HEK293 (cell line): ENCODE results near the gene HOXA3.
A peak's percentile ranks its signal among the peaks of the same experiment; 100 is the strongest.

Source experiments
- CTCF ChIA-PET: fragments of 350-600 bp; formaldehyde crosslinking; extraction: SDS; loops from one replicate; lab custom pipeline; 2021; ENCODE audit warnings: antibody characterized with exemption; lab: Yijun Ruan, JAX
- POLR2A ChIA-PET: fragments of 300-600 bp; formaldehyde crosslinking; extraction: SDS; loops from one replicate; lab custom pipeline; 2020; ENCODE audit warnings: antibody characterized with exemption, inconsistent platforms; lab: Yijun Ruan, JAX
- H3K27ac ChIP-seq: fragments of 200-500 bp; sonication (Bioruptor generic); 2 replicates; pipeline ENCODE4 v1.5.1; 2014; ENCODE audit warnings: low read depth, low read length, control low read depth, inconsistent platforms; ENCODE audit errors: extremely low read depth
- H3K36me3 ChIP-seq, 2 experiments: fragments of 200-500 bp in 1 of 2; sonication (Bioruptor generic) in 1 of 2; 1 replicate in 1 of 2; 2 replicates in 1 of 2; pipeline ENCODE4 v1.5.1; 2014 to 2017; ENCODE audit warnings: inconsistent platforms in 2 of 2, low read length in 2 of 2; ENCODE audit not compliant: control insufficient read depth in 2 of 2, insufficient read depth in 1 of 2
- H3K4me1 ChIP-seq: fragments of 200-500 bp; sonication (Bioruptor generic); 2 replicates; pipeline ENCODE4 v1.5.1; 2014; ENCODE audit warnings: mild to moderate bottlenecking, low read length, inconsistent platforms; ENCODE audit not compliant: control insufficient read depth, insufficient read depth
- H3K4me3 ChIP-seq: 2 replicates; pipeline ENCODE4 v1.5.1; 2011; ENCODE audit warnings: low read depth, mild to moderate bottlenecking, control low read depth, low read length, moderate library complexity
- H3K9me3 ChIP-seq: fragments of 200-500 bp; sonication (Bioruptor generic); 2 replicates; pipeline ENCODE4 v1.5.1; 2014; ENCODE audit warnings: low read depth, low read length, inconsistent platforms; ENCODE audit not compliant: control insufficient read depth, insufficient read depth
- EGR2 ChIP-seq: fragments of 450-650 bp; formaldehyde crosslinking; IDR thresholded peaks from 2 replicates; pipeline ENCODE4 v1.5.1; 2016; ENCODE audit warnings: low read depth, missing biosample characterization, missing genetic modification characterization
- SCRT2 ChIP-seq: fragments of 450-650 bp; formaldehyde crosslinking; IDR thresholded peaks from 2 replicates; pipeline ENCODE4 v1.5.1; 2016; ENCODE audit warnings: missing biosample characterization, missing genetic modification characterization
- TRIM28 ChIP-seq: IDR thresholded peaks from 2 replicates; pipeline ENCODE4 v1.6.1; 2011; ENCODE audit warnings: low read length, control low read depth, borderline replicate concordance
- YY2 ChIP-seq: fragments of 450-650 bp; formaldehyde crosslinking; IDR thresholded peaks from 2 replicates; pipeline ENCODE4 v1.5.1; 2016; ENCODE audit warnings: missing biosample characterization, missing genetic modification characterization
- ZBTB1 ChIP-seq: fragments of 450-650 bp; formaldehyde crosslinking; IDR thresholded peaks from 2 replicates; pipeline ENCODE4 v1.5.1; 2016; ENCODE audit warnings: missing biosample characterization, missing genetic modification characterization
- ZBTB17 ChIP-seq: fragments of 450-650 bp; formaldehyde crosslinking; IDR thresholded peaks from 2 replicates; pipeline ENCODE4 v1.5.1; 2016; ENCODE audit warnings: missing biosample characterization, missing genetic modification characterization
- ZBTB20 ChIP-seq: fragments of 450-650 bp; formaldehyde crosslinking; IDR thresholded peaks from 2 replicates; pipeline ENCODE4 v1.5.1; 2016; ENCODE audit warnings: missing biosample characterization, missing genetic modification characterization
- ZFHX2 ChIP-seq: fragments of 450-650 bp; formaldehyde crosslinking; conservative IDR thresholded peaks from 2 replicates; pipeline ENCODE4 v1.5.1; 2016; ENCODE audit warnings: missing biosample characterization, missing genetic modification characterization
- ZFP37 ChIP-seq: fragments of 450-650 bp; formaldehyde crosslinking; IDR thresholded peaks from 2 replicates; pipeline ENCODE4 v1.5.1; 2016; ENCODE audit warnings: missing biosample characterization, missing genetic modification characterization
- ZFP69B ChIP-seq: fragments of 450-650 bp; formaldehyde crosslinking; IDR thresholded peaks from 2 replicates; pipeline ENCODE4 v1.5.1; 2016; ENCODE audit warnings: missing biosample characterization, missing genetic modification characterization
- ZNF133 ChIP-seq: fragments of 450-650 bp; formaldehyde crosslinking; IDR thresholded peaks from 2 replicates; pipeline ENCODE4 v1.5.1; 2016; ENCODE audit warnings: missing biosample characterization, missing genetic modification characterization
- ZNF366 ChIP-seq: fragments of 450-650 bp; formaldehyde crosslinking; conservative IDR thresholded peaks from 2 replicates; pipeline ENCODE4 v1.5.1; 2016; ENCODE audit warnings: missing biosample characterization, missing genetic modification characterization
- ZNF530 ChIP-seq: fragments of 450-650 bp; formaldehyde crosslinking; IDR thresholded peaks from 2 replicates; pipeline ENCODE4 v1.5.1; 2016; ENCODE audit warnings: low read depth, missing biosample characterization, missing genetic modification characterization
- ZNF600 ChIP-seq: fragments of 450-650 bp; formaldehyde crosslinking; IDR thresholded peaks from 2 replicates; pipeline ENCODE4 v1.5.1; 2016; ENCODE audit warnings: missing biosample characterization, missing genetic modification characterization
- TF ChIP-seq, protein P1 (sequence below): fragments of 450-650 bp; formaldehyde crosslinking; IDR thresholded peaks from 2 replicates; pipeline ENCODE4 v1.5.1; 2017; ENCODE audit warnings: missing biosample characterization, missing genetic modification characterization
- TF ChIP-seq, protein P2 (sequence below): fragments of 450-650 bp; formaldehyde crosslinking; IDR thresholded peaks from 2 replicates; pipeline ENCODE4 v1.5.1; 2016; ENCODE audit warnings: missing biosample characterization, missing genetic modification characterization
- TF ChIP-seq, protein P3 (sequence below): fragments of 450-650 bp; formaldehyde crosslinking; IDR thresholded peaks from 2 replicates; pipeline ENCODE4 v1.5.1; 2016; ENCODE audit warnings: missing biosample characterization, missing genetic modification characterization
- TF ChIP-seq, protein P4 (sequence below): fragments of 450-650 bp; formaldehyde crosslinking; IDR thresholded peaks from 2 replicates; pipeline ENCODE4 v1.5.1; 2017; ENCODE audit warnings: missing biosample characterization, missing genetic modification characterization
- TF ChIP-seq, protein P5 (sequence below): fragments of 450-650 bp; formaldehyde crosslinking; IDR thresholded peaks from 2 replicates; pipeline ENCODE4 v1.5.1; 2017; ENCODE audit warnings: missing biosample characterization, missing genetic modification characterization
- TF ChIP-seq, protein P6 (sequence below): fragments of 450-650 bp; IDR thresholded peaks from 2 replicates; pipeline ENCODE4 v1.5.1; 2018; ENCODE audit warnings: missing biosample characterization, mild to moderate bottlenecking, missing genetic modification characterization

HOXA3 gene

DNA sequence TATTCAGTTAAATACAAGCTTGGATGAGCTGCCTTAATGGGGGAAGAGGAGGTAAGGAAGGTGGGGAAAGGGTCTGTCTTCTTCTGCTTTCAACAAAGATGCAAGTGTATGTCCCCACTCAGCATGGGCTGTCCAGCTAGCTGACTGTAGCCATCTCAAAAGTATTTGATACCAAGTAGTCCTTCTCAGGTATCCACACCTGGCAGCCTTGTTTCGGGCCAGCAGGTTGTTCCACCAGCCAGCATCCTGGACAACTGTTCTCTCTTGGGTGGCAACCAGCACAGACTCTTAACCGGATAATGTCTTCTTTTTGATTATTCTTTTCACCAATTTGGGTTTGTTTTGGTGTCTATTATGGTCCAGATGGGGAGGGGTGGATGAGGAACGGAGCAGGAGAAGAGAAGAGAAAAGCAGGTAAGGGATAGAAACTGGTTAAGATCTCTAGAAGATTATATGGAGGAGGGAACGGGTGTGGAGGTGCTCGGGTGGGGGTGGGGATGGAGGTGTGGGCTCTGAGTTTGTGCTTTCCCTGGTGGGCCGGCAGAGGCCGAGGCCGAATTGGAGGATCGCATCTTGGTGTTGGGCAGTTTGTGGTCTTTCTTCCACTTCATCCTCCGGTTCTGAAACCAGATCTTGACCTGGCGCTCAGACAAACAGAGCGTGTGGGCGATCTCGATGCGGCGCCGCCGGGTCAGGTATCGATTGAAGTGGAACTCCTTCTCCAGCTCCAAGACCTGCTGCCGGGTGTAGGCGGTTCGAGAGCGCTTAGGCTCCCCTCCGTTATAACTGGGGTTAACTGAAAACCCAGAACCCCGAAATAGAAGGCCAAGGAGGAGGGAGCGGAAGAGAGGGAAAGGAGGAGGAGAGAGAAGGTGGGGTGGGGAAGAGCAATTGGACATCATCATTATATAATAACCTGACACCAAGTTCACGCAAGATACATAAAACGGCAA, 23.3 kb downstream of the HOXA3 start:
- no peaks in the 10 kb centered on the region for H3K9me3 ChIP-seq
- TF ChIP-seq ZNF366 (tag by site-specific recombination) (peak; percentile 68; the same call in 1 of the 2 replicates), ZFP37 (tag by site-specific recombination) (no peak), YY2 (tag by site-specific recombination) (no peak), ZNF530 (0 out of 2 replicates have a peak, but pooled peaks have one; percentile 20), EGR2 (tag by site-specific recombination) (peak; percentile 75), ZNF600 (peak; percentile 70), SCRT2 (tag by site-specific recombination) (no peak), ZFHX2 (peak; percentile 81), ZBTB17 (tag by site-specific recombination) (peak; percentile 43; the same call in 1 of the 2 replicates)
- TF ChIP-seq, protein P1, sequence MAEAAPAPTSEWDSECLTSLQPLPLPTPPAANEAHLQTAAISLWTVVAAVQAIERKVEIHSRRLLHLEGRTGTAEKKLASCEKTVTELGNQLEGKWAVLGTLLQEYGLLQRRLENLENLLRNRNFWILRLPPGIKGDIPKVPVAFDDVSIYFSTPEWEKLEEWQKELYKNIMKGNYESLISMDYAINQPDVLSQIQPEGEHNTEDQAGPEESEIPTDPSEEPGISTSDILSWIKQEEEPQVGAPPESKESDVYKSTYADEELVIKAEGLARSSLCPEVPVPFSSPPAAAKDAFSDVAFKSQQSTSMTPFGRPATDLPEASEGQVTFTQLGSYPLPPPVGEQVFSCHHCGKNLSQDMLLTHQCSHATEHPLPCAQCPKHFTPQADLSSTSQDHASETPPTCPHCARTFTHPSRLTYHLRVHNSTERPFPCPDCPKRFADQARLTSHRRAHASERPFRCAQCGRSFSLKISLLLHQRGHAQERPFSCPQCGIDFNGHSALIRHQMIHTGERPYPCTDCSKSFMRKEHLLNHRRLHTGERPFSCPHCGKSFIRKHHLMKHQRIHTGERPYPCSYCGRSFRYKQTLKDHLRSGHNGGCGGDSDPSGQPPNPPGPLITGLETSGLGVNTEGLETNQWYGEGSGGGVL = peak; percentile 21; the same call in 1 of the 2 replicates
- TF ChIP-seq, protein P2, sequence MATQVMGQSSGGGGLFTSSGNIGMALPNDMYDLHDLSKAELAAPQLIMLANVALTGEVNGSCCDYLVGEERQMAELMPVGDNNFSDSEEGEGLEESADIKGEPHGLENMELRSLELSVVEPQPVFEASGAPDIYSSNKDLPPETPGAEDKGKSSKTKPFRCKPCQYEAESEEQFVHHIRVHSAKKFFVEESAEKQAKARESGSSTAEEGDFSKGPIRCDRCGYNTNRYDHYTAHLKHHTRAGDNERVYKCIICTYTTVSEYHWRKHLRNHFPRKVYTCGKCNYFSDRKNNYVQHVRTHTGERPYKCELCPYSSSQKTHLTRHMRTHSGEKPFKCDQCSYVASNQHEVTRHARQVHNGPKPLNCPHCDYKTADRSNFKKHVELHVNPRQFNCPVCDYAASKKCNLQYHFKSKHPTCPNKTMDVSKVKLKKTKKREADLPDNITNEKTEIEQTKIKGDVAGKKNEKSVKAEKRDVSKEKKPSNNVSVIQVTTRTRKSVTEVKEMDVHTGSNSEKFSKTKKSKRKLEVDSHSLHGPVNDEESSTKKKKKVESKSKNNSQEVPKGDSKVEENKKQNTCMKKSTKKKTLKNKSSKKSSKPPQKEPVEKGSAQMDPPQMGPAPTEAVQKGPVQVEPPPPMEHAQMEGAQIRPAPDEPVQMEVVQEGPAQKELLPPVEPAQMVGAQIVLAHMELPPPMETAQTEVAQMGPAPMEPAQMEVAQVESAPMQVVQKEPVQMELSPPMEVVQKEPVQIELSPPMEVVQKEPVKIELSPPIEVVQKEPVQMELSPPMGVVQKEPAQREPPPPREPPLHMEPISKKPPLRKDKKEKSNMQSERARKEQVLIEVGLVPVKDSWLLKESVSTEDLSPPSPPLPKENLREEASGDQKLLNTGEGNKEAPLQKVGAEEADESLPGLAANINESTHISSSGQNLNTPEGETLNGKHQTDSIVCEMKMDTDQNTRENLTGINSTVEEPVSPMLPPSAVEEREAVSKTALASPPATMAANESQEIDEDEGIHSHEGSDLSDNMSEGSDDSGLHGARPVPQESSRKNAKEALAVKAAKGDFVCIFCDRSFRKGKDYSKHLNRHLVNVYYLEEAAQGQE (tag by site-specific recombination) = peak; percentile 19; the same call in 1 of the 2 replicates
- peaks cover 66% of the 10 kb centered on the region for H3K4me1 ChIP-seq
- ChIA-PET POLR2A (interaction anchor here (1.3 to 1.4 kb wide), 2 partner anchors 14 to 15 kb away, joined by 3 to 4 read pairs; no protein-coding TSS in a partner anchor), CTCF (interaction anchor here (0.8 to 1.6 kb wide), 5 partner anchors 9 to 447 kb away, joined by 3 to 6 read pairs (median 4); partner anchors contain the start of gene HOXA6)
- H3K36me3 ChIP-seq = peaks cover 5 to 22% of the 10 kb centered on the region in 2 experiments; a peak in 1 of 3 replicates
- no peak overlapping the region for H3K4me3 ChIP-seq
- H3K27ac ChIP-seq = peak overlapping the region; percentile 100

DNA sequence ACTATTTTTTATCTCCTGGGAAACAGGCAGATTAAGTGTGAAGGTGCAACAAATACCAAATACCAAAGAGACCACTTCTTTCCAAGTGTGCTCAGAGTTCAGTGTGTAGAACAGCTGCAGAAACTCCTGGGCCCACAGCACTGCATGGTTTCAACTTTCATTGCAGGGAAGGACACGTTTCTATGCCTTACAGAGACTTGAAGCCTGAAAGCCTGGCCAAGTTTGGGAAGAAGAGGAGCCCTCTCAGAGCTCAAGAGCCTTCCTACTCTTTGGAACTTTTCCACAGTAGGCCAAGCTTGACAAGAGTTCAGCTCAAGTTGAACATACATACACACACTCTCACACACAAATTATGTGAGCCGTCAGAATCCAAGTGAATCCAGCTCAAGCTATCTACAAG, 24.3 kb downstream of the HOXA3 start:
- ChIA-PET CTCF (interaction anchor here (0.8 to 1.6 kb wide), 4 partner anchors 8 to 446 kb away, joined by 3 to 6 read pairs (median 4); no protein-coding TSS in a partner anchor), POLR2A (interaction anchor here (0.7 to 1.4 kb wide), 4 partner anchors 10 to 14 kb away, joined by 3 to 4 read pairs (median 3); no protein-coding TSS in a partner anchor)
- H3K4me1 ChIP-seq = peaks cover 56% of the 10 kb centered on the region
- H3K36me3 ChIP-seq = peaks cover 5 to 24% of the 10 kb centered on the region in 2 experiments; a peak in 1 of 3 replicates
- peak; percentile 82 for TF ChIP-seq ZFP69B (tag by site-specific recombination)
- TF ChIP-seq ZNF133 (tag by site-specific recombination) = peak; percentile 96
- TF ChIP-seq TRIM28 = 0 out of 2 replicates have a peak, but pooled peaks have one; percentile 61
- TF ChIP-seq, protein P3, sequence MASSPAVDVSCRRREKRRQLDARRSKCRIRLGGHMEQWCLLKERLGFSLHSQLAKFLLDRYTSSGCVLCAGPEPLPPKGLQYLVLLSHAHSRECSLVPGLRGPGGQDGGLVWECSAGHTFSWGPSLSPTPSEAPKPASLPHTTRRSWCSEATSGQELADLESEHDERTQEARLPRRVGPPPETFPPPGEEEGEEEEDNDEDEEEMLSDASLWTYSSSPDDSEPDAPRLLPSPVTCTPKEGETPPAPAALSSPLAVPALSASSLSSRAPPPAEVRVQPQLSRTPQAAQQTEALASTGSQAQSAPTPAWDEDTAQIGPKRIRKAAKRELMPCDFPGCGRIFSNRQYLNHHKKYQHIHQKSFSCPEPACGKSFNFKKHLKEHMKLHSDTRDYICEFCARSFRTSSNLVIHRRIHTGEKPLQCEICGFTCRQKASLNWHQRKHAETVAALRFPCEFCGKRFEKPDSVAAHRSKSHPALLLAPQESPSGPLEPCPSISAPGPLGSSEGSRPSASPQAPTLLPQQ (tag by site-specific recombination) = peak; percentile 86
- TF ChIP-seq ZBTB1 (tag by site-specific recombination) = no peak
- TF ChIP-seq, protein P4, sequence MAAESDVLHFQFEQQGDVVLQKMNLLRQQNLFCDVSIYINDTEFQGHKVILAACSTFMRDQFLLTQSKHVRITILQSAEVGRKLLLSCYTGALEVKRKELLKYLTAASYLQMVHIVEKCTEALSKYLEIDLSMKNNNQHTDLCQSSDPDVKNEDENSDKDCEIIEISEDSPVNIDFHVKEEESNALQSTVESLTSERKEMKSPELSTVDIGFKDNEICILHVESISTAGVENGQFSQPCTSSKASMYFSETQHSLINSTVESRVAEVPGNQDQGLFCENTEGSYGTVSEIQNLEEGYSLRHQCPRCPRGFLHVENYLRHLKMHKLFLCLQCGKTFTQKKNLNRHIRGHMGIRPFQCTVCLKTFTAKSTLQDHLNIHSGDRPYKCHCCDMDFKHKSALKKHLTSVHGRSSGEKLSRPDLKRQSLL (tag by site-specific recombination) = 0 out of 2 replicates have a peak, but pooled peaks have one; percentile 17
- no peak for TF ChIP-seq ZBTB20
- TF ChIP-seq, protein P5, sequence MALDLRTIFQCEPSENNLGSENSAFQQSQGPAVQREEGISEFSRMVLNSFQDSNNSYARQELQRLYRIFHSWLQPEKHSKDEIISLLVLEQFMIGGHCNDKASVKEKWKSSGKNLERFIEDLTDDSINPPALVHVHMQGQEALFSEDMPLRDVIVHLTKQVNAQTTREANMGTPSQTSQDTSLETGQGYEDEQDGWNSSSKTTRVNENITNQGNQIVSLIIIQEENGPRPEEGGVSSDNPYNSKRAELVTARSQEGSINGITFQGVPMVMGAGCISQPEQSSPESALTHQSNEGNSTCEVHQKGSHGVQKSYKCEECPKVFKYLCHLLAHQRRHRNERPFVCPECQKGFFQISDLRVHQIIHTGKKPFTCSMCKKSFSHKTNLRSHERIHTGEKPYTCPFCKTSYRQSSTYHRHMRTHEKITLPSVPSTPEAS = no peak
- TF ChIP-seq, protein P6, sequence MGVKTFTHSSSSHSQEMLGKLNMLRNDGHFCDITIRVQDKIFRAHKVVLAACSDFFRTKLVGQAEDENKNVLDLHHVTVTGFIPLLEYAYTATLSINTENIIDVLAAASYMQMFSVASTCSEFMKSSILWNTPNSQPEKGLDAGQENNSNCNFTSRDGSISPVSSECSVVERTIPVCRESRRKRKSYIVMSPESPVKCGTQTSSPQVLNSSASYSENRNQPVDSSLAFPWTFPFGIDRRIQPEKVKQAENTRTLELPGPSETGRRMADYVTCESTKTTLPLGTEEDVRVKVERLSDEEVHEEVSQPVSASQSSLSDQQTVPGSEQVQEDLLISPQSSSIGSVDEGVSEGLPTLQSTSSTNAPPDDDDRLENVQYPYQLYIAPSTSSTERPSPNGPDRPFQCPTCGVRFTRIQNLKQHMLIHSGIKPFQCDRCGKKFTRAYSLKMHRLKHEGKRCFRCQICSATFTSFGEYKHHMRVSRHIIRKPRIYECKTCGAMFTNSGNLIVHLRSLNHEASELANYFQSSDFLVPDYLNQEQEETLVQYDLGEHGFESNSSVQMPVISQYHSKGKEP (tag by site-specific recombination) = peak; percentile 17; the same call in 1 of the 2 replicates
- TF ChIP-seq ZNF600 = 0 out of 2 replicates have a peak, but pooled peaks have one; percentile 43
- TF ChIP-seq, all 188 proteins: peak for 7
- Histone ChIP-seq H3K27ac (peak overlapping the region; percentile 100), H3K9me3 (no peaks in the 10 kb centered on the region), H3K4me3 (no peak overlapping the region)
